Hindlimb muscle (tissue), 1 donor: ENCODE data around the gene CACNA1D. TPM values are rescaled to one million over a fixed set of nuclear protein-coding genes. Genes with fewer than 3 reads are reported as not detected.

ENCODE experiments used
- DNase-seq: peaks from one replicate; pipeline ENCODE4 v3.0.0-alpha.2; 2013
- polyA plus RNA-seq: library from polyadenylated mRNA; unstranded; fragments of 120-200 nt; gene quantifications from one replicate; pipeline ENCODE4 v1.2.1, GENCODE V29; 2013; ENCODE audit not compliant: insufficient read length

CACNA1D gene
- polyA plus RNA-seq, 1 donor: 1.0 TPM

- DNase-seq: no peak
These were observed 363.8 kb downstream of the CACNA1D start for GRCh38 chr3:53858096-53858741.

- no peak for DNase-seq
These were observed 364.8 kb downstream of the CACNA1D start for GRCh38 chr3:53859178-53859577.

GRCh38 chr3:53860196-53860595, 365.8 kb downstream of the CACNA1D start:
- no peak for DNase-seq

GRCh38 chr3:53862241-53862640, 367.8 kb downstream of the CACNA1D start:
- no peak for DNase-seq

GRCh38 chr3:53863145-53863544, 368.7 kb downstream of the CACNA1D start:
- no peak for DNase-seq

Other genes starting within 250 kb of the CACNA1D start
- gene TKT, start 238.6 kb upstream of the CACNA1D start, polyA plus RNA-seq: 34.3 TPM
- 20.5 TPM for gene DCP1A, start 147.1 kb upstream of the CACNA1D start, polyA plus RNA-seq